GM12865 (cell line): ENCODE results near the gene MYO9A.
"Not testable (repeated sequence)": the region's sequence is repeated elsewhere in the genome, so short reads cannot be mapped to it uniquely, and the experiment has no call there.

Experiments used
- DNase-seq: peaks from one replicate; pipeline ENCODE4 v3.0.0; 2010; ENCODE audit warnings: low read depth
- H3K4me3 ChIP-seq: 2 replicates; pipeline ENCODE4 v1.5.1; 2011; ENCODE audit warnings: mild to moderate bottlenecking, low read depth, low read length, control low read depth
- TF ChIP-seq, protein P1 (sequence below): IDR thresholded peaks from 2 replicates; pipeline ENCODE4 v1.5.1; 2011; ENCODE audit warnings: low read length, control low read depth, low read depth, inconsistent platforms; ENCODE audit not compliant: insufficient read depth; ENCODE audit errors: missing control alignments

The MYO9A gene

DNA sequence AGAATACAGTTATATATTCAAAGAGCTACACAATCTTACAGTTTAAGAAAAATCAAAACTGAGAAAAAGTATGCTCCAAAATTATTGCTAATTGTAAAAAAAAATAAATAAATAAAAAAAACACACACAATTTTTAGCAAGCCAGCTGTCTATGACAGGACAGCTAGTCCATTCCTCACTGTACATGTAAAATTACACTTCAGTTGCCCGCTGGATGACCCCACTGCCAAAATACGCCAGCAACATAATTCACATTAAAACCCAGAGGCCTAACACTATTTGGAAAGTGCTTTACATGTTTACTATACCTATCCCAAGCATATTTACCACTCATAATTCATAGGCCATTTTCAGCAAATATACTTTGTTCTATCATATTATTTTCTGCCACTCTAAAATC, 5.8 kb downstream of the MYO9A start:
- H3K4me3 ChIP-seq: no peak overlapping the region
- no peak for DNase-seq
- TF ChIP-seq, protein P1, sequence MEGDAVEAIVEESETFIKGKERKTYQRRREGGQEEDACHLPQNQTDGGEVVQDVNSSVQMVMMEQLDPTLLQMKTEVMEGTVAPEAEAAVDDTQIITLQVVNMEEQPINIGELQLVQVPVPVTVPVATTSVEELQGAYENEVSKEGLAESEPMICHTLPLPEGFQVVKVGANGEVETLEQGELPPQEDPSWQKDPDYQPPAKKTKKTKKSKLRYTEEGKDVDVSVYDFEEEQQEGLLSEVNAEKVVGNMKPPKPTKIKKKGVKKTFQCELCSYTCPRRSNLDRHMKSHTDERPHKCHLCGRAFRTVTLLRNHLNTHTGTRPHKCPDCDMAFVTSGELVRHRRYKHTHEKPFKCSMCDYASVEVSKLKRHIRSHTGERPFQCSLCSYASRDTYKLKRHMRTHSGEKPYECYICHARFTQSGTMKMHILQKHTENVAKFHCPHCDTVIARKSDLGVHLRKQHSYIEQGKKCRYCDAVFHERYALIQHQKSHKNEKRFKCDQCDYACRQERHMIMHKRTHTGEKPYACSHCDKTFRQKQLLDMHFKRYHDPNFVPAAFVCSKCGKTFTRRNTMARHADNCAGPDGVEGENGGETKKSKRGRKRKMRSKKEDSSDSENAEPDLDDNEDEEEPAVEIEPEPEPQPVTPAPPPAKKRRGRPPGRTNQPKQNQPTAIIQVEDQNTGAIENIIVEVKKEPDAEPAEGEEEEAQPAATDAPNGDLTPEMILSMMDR: no peak

- no peak for DNase-seq
- H3K4me3 ChIP-seq: no peak overlapping the region
- TF ChIP-seq, protein P1: no peak
Observed at GRCh38 chr15:72110355-72110754, 7.6 kb downstream of the MYO9A start.

DNA sequence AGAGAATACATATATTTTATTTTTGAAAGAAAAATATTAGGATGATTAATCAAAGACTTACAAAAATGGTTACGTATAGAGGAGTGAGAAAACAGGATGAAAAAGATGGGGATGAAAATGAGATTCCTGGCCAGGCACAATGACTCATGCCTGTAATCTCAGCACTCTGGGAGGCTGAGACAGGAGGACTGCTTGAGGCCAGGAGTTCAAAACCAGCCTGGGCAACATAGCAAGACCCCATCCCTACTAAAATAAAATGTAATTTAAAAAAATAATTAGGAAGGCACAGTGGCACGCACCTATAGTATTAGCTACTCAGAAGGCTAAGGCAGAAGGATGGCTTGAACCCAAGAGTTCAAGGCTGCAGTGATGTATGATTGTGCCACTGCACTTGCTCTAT, 11.9 kb downstream of the MYO9A start:
- no peak overlapping the region for H3K4me3 ChIP-seq
- no peak for DNase-seq
- TF ChIP-seq, protein P1: no peak

- TF ChIP-seq, protein P1: no peak
- no peak for DNase-seq
- no peak overlapping the region for H3K4me3 ChIP-seq
Observed at GRCh38 chr15:72105111-72105510, 12.8 kb downstream of the MYO9A start.

DNA sequence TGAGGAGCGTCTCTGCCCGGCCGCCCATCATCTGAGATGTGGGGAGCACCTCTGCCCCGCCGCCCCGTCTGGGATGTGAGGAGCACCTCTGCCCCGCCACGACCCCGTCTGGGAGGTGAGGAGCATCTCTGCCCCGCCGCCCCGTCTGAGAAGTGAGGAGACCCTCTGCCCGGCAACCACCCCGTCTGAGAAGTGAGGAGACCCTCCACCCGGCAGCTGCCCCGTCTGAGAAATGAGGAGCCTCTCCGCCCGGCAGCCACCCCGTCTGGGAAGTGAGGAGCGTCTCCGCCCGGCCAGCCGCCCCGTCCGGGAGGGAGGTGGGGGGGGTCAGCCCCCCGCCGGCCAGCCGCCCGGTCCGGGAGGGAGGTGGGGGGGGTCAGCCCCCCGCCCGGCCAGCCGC, 17.4 kb downstream of the MYO9A start:
- H3K4me3 ChIP-seq, DNase-seq: not testable (repeated sequence)

DNA sequence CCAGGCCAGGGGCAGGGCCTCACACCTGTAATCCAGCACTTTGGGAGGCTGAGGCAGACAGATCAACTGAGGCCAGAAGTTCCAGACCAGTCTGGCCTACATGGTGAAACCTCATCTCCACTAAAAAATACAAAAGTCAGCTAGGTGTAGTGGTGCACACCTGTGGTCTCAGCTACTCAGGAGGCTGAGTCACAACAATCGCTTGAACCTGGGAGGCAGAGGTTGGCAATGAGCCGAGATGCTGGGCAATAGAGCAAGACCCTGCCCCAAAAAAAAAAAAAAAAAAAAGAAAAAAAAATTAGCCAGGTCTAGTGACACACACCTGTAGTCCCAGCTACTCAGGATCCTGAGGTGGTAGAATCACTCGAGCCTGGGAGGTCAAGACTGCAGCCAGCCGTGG, 18.8 kb downstream of the MYO9A start:
- TF ChIP-seq, protein P1: no peak
- DNase-seq: no peak
- H3K4me3 ChIP-seq: no peak overlapping the region

- DNase-seq: no peak
- no peak overlapping the region for H3K4me3 ChIP-seq
- TF ChIP-seq, protein P1: no peak
Observed at GRCh38 chr15:72098040-72098439, 19.9 kb downstream of the MYO9A start.
